Upper lobe of left lung (tissue), 4 donors: ENCODE measurements around the gene RAI1.

Experiments used
- CTCF ChIP-seq, 6 experiments: fragments of 450-650 bp in 4 of 6; fragments of 200-600 bp in 2 of 6; sonication (generic) in 2 of 6; IDR thresholded peaks; one replicate each; pipeline ENCODE4 v1.5.1; 2016 to 2019; ENCODE audit warnings: antibody characterized with exemption in 6 of 6
- POLR2A ChIP-seq, 4 donors: fragments of 450-650 bp; IDR thresholded peaks; one replicate each; pipeline ENCODE4 v1.5.1; 2016 to 2017; ENCODE audit warnings: antibody characterized with exemption in 4 of 4, mild to moderate bottlenecking in 2 of 4

- TF ChIP-seq CTCF (IDR thresholded peaks at IDR 0.05): no peak
- TF ChIP-seq POLR2A (IDR thresholded peaks at IDR 0.05): no peak
Measured at GRCh38 chr17:17820046-17820445, 138.8 kb downstream of the RAI1 start.
